Measurements from ENCODE around the gene VWA8. TPM values are rescaled to one million over a fixed set of nuclear protein-coding genes. Genes with fewer than 3 reads are reported as not detected.

VWA8 gene
- total and polyA plus RNA-seq, 12 donors = 7.5 to 71.6 (median 54.3) TPM

DNA sequence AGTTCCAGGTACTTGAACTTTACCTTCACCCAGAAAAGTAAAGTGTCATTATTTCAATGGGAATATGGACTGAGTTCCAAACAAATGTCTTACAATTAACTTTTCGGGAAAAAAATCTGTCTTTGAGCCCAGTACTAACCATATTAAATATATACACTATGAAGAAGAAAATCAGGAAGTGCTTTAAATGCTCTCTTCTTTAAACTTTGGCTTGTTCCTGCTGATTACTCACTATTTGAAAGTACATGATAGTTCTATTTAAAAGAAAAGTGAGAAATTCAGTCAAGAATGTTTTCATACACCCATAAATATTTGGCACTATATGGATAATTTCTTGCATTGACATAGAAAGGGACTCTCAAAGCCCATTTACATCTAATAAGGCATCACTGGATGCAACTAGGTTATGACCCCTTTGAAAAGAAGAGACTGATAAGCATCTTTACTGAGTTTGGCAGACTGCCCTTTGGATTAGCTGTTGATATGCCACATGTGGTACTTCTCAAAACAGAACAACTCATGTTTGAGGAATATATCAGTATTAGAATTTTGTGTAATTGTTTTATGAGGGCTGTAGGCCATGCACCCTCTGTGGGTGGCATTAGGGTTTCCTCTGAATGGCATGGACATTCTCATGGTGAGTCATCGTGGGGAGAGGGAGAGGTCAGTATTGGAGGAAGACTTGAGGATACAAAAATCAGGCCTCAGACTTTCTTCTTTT is 25.0 kb upstream of the VWA8 start:
- 95% methylated on average over 2 of the region's 2 CpGs for WGBS, 2 donors
- ATAC-seq (no peak), DNase-seq (no peak)
- no peak overlapping the region for H3K4me3 ChIP-seq
- no peaks in the 10 kb centered on the region for H3K9me3 ChIP-seq
- no peaks in the 10 kb centered on the region for H3K36me3 ChIP-seq
- intact Hi-C loops (cut with DNase I) = no loop called here
- TF ChIP-seq, protein P1, sequence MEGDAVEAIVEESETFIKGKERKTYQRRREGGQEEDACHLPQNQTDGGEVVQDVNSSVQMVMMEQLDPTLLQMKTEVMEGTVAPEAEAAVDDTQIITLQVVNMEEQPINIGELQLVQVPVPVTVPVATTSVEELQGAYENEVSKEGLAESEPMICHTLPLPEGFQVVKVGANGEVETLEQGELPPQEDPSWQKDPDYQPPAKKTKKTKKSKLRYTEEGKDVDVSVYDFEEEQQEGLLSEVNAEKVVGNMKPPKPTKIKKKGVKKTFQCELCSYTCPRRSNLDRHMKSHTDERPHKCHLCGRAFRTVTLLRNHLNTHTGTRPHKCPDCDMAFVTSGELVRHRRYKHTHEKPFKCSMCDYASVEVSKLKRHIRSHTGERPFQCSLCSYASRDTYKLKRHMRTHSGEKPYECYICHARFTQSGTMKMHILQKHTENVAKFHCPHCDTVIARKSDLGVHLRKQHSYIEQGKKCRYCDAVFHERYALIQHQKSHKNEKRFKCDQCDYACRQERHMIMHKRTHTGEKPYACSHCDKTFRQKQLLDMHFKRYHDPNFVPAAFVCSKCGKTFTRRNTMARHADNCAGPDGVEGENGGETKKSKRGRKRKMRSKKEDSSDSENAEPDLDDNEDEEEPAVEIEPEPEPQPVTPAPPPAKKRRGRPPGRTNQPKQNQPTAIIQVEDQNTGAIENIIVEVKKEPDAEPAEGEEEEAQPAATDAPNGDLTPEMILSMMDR (IDR thresholded peaks at IDR 0.05) = no peak
- no peaks in the 10 kb centered on the region for H3K27me3 ChIP-seq
- peaks cover 0 to 6% (median 0%) of the 10 kb centered on the region in 9 donors for H3K4me1 ChIP-seq
- no peak overlapping the region for H3K27ac ChIP-seq

DNA sequence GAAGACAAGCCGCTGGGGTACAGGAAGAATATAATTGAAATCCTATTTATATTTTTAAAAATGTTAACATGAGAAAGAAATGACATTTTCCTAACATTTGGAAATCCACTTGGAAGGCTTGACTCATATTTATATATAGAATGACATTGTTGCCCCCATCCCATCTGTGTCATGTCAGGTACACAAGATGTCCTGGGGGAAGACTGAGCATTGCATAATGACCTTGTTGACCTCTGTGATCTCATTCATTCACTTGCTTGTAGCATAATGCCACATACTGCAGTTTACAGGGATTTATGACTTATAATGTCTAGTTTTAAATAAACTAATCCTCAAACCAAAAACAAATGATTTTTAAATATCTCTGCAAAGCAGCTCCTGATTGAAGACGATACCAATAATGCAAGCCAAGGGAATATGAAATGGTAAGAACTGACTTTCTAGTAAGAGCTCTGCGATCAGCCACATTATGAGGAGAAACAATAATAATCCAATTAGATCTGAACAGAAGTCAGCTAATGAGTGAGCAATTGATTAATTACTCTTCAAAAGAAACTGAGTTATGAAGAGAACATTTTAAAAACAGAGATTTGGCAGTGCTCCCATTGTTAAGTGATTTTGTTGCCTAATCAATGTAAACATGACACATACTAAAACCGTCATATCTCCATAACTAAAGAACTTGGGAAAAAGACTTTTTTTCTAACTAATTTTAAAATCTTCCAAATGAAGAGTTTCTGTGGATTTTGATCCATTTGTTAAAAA is 21.2 kb upstream of the VWA8 start:
- no peak overlapping the region for H3K27ac ChIP-seq
- no peak for DNase-seq
- no peaks in the 10 kb centered on the region for H3K36me3 ChIP-seq
- peak in 1 of 8 donors; percentile 55 for ATAC-seq
- no peak overlapping the region for H3K4me3 ChIP-seq
- TF ChIP-seq, protein P1 (IDR thresholded peaks at IDR 0.05) = no peak
- H3K9me3 ChIP-seq = no peaks in the 10 kb centered on the region
- H3K4me1 ChIP-seq = peaks cover 0 to 7% (median 0%) of the 10 kb centered on the region in 9 donors
- 85 to 91% methylated on average over 4 of the region's 4 CpGs for WGBS, 2 donors
- intact Hi-C loops (cut with DNase I) = no loop called here
- no peaks in the 10 kb centered on the region for H3K27me3 ChIP-seq

DNA sequence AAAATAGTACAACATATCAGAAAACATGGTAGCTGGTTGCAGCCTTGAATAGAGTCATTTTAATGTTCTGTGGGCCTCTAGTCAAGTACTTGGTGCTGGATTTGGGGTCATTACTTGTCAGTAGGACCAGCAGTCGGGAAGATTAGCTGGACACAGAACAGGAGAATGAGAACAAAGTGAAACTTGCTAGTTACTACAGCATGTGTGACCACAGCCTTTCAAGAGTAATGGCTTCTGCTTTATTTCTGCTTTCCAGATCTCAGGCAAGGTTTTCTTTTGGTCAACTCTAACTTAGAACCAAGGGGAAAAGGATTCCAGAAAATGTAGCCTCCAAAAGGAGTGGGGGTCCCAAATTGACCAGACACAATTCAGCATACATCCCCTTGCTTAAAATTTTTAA is 17.1 kb upstream of the VWA8 start:
- TF ChIP-seq, protein P1 (IDR thresholded peaks at IDR 0.05) = no peak
- Histone ChIP-seq H3K27ac (peak overlapping the region in 1 of 10 donors; percentile 22), H3K4me3 (no peak overlapping the region), H3K36me3 (no peaks in the 10 kb centered on the region), H3K9me3 (no peaks in the 10 kb centered on the region), H3K4me1 (peaks cover 0 to 8% (median 0%) of the 10 kb centered on the region in 9 donors), H3K27me3 (no peaks in the 10 kb centered on the region)
- intact Hi-C loops (cut with DNase I) = no loop called here
- ATAC-seq (peak in 1 of 8 donors; percentile 22), DNase-seq (no peak)
- 54 to 66% methylated on average over 1 of the region's 1 CpG for WGBS, 2 donors

DNA sequence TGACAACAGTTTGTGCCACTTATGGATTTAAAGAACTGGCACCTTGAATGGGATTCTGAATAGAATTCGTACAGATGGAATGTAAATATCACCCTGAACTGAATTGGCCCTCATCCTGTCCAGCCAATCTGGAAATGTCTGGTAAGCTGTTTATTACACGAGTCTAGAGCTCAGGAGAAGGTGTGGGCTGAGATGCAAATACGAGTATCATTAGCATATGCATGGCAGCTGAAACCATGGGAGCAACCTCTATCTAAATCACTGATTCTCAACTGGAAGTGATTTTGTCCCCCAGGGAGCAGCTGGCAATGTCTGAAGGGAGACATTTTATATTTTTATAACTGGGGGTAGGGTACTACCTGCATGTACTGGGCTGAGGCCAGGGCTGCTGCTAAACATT is 15.6 kb upstream of the VWA8 start:
- DNase-seq (no peak), ATAC-seq (no peak)
- H3K36me3 ChIP-seq = no peaks in the 10 kb centered on the region
- TF ChIP-seq, protein P1 (IDR thresholded peaks at IDR 0.05) = no peak
- intact Hi-C loops (cut with DNase I) = no loop called here
- H3K9me3 ChIP-seq = no peaks in the 10 kb centered on the region
- H3K4me1 ChIP-seq = peaks cover 0 to 8% (median 0%) of the 10 kb centered on the region in 9 donors
- no peak overlapping the region for H3K27ac ChIP-seq
- H3K4me3 ChIP-seq = no peak overlapping the region
- H3K27me3 ChIP-seq = no peaks in the 10 kb centered on the region
- 61 to 77% methylated on average over 3 of the region's 3 CpGs for WGBS, 2 donors

Data from heart right ventricle (tissue), 16 donors.